ENCODE data around the gene MYT1.

DNA sequence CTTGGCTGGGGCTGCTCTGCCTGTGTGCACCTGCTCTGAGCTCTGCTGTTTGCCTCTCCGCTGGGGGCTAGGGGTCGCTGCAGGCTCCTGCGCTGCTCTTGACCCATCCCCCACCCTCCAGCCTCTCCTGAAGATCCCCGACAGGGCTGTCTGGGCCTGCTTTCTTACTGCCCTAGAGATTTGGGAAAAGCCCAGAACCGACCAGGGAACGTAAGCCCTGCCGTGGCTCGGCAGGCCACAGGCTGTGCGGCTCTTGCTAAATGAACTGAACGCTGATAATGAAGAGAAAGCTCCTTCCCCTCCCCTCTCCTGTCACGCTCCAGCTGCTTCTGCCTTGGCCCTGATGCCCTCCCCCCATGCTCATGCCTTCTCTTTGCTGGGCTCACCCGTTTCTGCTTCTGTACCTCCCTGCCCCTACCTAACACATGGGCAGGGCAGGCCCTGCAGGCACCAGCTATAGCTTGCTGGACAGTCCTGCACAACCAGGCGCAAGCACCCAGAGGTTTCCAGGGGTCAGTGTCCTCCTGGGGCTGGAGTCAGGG, 59.3 kb downstream of the MYT1 start:
- TF ChIP-seq, protein P1, sequence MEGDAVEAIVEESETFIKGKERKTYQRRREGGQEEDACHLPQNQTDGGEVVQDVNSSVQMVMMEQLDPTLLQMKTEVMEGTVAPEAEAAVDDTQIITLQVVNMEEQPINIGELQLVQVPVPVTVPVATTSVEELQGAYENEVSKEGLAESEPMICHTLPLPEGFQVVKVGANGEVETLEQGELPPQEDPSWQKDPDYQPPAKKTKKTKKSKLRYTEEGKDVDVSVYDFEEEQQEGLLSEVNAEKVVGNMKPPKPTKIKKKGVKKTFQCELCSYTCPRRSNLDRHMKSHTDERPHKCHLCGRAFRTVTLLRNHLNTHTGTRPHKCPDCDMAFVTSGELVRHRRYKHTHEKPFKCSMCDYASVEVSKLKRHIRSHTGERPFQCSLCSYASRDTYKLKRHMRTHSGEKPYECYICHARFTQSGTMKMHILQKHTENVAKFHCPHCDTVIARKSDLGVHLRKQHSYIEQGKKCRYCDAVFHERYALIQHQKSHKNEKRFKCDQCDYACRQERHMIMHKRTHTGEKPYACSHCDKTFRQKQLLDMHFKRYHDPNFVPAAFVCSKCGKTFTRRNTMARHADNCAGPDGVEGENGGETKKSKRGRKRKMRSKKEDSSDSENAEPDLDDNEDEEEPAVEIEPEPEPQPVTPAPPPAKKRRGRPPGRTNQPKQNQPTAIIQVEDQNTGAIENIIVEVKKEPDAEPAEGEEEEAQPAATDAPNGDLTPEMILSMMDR (IDR thresholded peaks at IDR 0.05), result peak; percentile 37
- TF ChIP-seq TEAD4 (CRISPR knock-in tag; IDR thresholded peaks at IDR 0.05) (no peak), TEAD1 (CRISPR knock-in tag; IDR thresholded peaks at IDR 0.05) (no peak), CREB1 (CRISPR knock-in tag; IDR thresholded peaks at IDR 0.05) (no peak), ATF1 (CRISPR knock-in tag; IDR thresholded peaks at IDR 0.05) (no peak), SOX15 (CRISPR knock-in tag; IDR thresholded peaks at IDR 0.05) (no peak), NR1H2 (CRISPR knock-in tag; IDR thresholded peaks at IDR 0.05) (no peak), ZNF416 (CRISPR knock-in tag; IDR thresholded peaks at IDR 0.05) (no peak), ZNF263 (CRISPR knock-in tag; IDR thresholded peaks at IDR 0.05; ENCODE audit: low read depth) (no peak)
- TF ChIP-seq, protein P2, sequence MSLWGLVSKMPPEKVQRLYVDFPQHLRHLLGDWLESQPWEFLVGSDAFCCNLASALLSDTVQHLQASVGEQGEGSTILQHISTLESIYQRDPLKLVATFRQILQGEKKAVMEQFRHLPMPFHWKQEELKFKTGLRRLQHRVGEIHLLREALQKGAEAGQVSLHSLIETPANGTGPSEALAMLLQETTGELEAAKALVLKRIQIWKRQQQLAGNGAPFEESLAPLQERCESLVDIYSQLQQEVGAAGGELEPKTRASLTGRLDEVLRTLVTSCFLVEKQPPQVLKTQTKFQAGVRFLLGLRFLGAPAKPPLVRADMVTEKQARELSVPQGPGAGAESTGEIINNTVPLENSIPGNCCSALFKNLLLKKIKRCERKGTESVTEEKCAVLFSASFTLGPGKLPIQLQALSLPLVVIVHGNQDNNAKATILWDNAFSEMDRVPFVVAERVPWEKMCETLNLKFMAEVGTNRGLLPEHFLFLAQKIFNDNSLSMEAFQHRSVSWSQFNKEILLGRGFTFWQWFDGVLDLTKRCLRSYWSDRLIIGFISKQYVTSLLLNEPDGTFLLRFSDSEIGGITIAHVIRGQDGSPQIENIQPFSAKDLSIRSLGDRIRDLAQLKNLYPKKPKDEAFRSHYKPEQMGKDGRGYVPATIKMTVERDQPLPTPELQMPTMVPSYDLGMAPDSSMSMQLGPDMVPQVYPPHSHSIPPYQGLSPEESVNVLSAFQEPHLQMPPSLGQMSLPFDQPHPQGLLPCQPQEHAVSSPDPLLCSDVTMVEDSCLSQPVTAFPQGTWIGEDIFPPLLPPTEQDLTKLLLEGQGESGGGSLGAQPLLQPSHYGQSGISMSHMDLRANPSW (CRISPR knock-in tag; conservative IDR thresholded peaks at IDR 0.05; ENCODE audit: low read depth), result no peak
- TF ChIP-seq, protein P3, sequence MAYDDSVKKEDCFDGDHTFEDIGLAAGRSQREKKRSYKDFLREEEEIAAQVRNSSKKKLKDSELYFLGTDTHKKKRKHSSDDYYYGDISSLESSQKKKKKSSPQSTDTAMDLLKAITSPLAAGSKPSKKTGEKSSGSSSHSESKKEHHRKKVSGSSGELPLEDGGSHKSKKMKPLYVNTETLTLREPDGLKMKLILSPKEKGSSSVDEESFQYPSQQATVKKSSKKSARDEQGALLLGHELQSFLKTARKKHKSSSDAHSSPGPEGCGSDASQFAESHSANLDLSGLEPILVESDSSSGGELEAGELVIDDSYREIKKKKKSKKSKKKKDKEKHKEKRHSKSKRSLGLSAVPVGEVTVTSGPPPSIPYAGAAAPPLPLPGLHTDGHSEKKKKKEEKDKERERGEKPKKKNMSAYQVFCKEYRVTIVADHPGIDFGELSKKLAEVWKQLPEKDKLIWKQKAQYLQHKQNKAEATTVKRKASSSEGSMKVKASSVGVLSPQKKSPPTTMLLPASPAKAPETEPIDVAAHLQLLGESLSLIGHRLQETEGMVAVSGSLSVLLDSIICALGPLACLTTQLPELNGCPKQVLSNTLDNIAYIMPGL (CRISPR knock-in tag; IDR thresholded peaks at IDR 0.05), result no peak
- TF ChIP-seq, protein P4, sequence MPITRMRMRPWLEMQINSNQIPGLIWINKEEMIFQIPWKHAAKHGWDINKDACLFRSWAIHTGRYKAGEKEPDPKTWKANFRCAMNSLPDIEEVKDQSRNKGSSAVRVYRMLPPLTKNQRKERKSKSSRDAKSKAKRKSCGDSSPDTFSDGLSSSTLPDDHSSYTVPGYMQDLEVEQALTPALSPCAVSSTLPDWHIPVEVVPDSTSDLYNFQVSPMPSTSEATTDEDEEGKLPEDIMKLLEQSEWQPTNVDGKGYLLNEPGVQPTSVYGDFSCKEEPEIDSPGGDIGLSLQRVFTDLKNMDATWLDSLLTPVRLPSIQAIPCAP (CRISPR knock-in tag; IDR thresholded peaks at IDR 0.05), result no peak
